HepG2 (cell line): ENCODE data around the gene ZBTB8OS. TPM values are rescaled to one million over a fixed set of nuclear protein-coding genes. Genes with fewer than 3 reads are reported as not detected.

Source experiments
- ATRX ChIP-seq: sonication (generic); formaldehyde crosslinking; IDR thresholded peaks from 2 replicates; pipeline ENCODE4 v1.4.0; 2020; ENCODE audit warnings: missing genetic modification reagents, borderline replicate concordance
- GTF2F1 ChIP-seq: fragments of 150-350 bp; IDR thresholded peaks from 2 replicates; pipeline ENCODE4 v1.6.1; 2014; ENCODE audit warnings: low read length
- HDAC1 ChIP-seq: sonication (generic); formaldehyde crosslinking; IDR thresholded peaks from 2 replicates; pipeline ENCODE4 v1.5.1; 2020; ENCODE audit warnings: mild to moderate bottlenecking, missing genetic modification reagents
- KLF11 ChIP-seq: IDR thresholded peaks from 2 replicates; pipeline ENCODE4 v1.6.1; 2016; ENCODE audit warnings: missing compliant biosample characterization
- MAZ ChIP-seq, 2 experiments: sonication (generic) in 1 of 2; formaldehyde crosslinking in 1 of 2; IDR thresholded peaks; 2 replicates each; pipeline versions ENCODE4 v1.5.0 to v1.6.1; 2012 to 2020; ENCODE audit warnings: low read depth in 2 of 2, mild to moderate bottlenecking in 2 of 2, borderline replicate concordance in 1 of 2, improper control_type of control experiment in 1 of 2, low read length in 1 of 2, missing genetic modification reagents in 1 of 2, moderate library complexity in 1 of 2
- MZF1 ChIP-seq: sonication (generic); formaldehyde crosslinking; IDR thresholded peaks from 2 replicates; pipeline ENCODE4 v1.8.1; 2023; ENCODE audit warnings: mild to moderate bottlenecking, missing genetic modification reagents, borderline replicate concordance
- NFYB ChIP-seq: sonication (generic); formaldehyde crosslinking; IDR thresholded peaks from 2 replicates; pipeline ENCODE4 v1.4.0; 2020; ENCODE audit warnings: missing genetic modification reagents
- NRL ChIP-seq: sonication (generic); formaldehyde crosslinking; IDR thresholded peaks from 2 replicates; pipeline ENCODE4 v1.5.0; 2020; ENCODE audit warnings: missing genetic modification reagents, mild to moderate bottlenecking, moderate library complexity, borderline replicate concordance
- RORA ChIP-seq: sonication (generic); formaldehyde crosslinking; IDR thresholded peaks from 2 replicates; pipeline ENCODE4 v1.5.0; 2020; ENCODE audit warnings: mild to moderate bottlenecking, missing genetic modification reagents, moderate library complexity
- SATB2 ChIP-seq: sonication (generic); formaldehyde crosslinking; IDR thresholded peaks from 2 replicates; pipeline ENCODE4 v1.5.0; 2020; ENCODE audit warnings: missing genetic modification reagents
- SIN3B ChIP-seq: fragments of 150-350 bp; IDR thresholded peaks from 2 replicates; pipeline ENCODE4 v1.6.1; 2014; ENCODE audit warnings: low read length
- SRSF1 ChIP-seq: fragments of 200-400 bp; formaldehyde crosslinking; optimal IDR thresholded peaks from 2 replicates; pipeline ENCODE3; 2017; ENCODE audit warnings: mild to moderate bottlenecking, low read depth, low read length, moderate library complexity
- TCF12 ChIP-seq, 2 experiments: fragments of 450-650 bp in 1 of 2; sonication (generic) in 1 of 2; formaldehyde crosslinking in 1 of 2; IDR thresholded peaks; 2 replicates each; pipeline versions ENCODE4 v1.6.1 to v1.8.0; 2017 to 2022; ENCODE audit warnings: antibody characterized with exemption in 1 of 2, mild to moderate bottlenecking in 1 of 2, missing genetic modification reagents in 1 of 2, moderate library complexity in 1 of 2
- YEATS2 ChIP-seq: sonication (generic); formaldehyde crosslinking; IDR thresholded peaks from 2 replicates; pipeline ENCODE4 v1.4.0; 2020; ENCODE audit warnings: missing genetic modification reagents, borderline replicate concordance
- ZC3H4 ChIP-seq: sonication (generic); formaldehyde crosslinking; IDR thresholded peaks from 2 replicates; pipeline ENCODE4 v1.4.0; 2020; ENCODE audit warnings: missing genetic modification reagents, borderline replicate concordance
- ZNF256 ChIP-seq: sonication (generic); formaldehyde crosslinking; conservative IDR thresholded peaks from 2 replicates; pipeline ENCODE4 v1.4.0; 2020; ENCODE audit warnings: missing genetic modification reagents
- ZNF274 ChIP-seq: sonication (generic); formaldehyde crosslinking; IDR thresholded peaks from 2 replicates; pipeline ENCODE4 v1.5.1; 2020; ENCODE audit warnings: mild to moderate bottlenecking, missing genetic modification reagents
- ZNF724P ChIP-seq: sonication (generic); formaldehyde crosslinking; IDR thresholded peaks from 2 replicates; pipeline ENCODE4 v1.8.0; 2022; ENCODE audit warnings: missing genetic modification reagents, borderline replicate concordance
- ZNF747 ChIP-seq: sonication (generic); formaldehyde crosslinking; IDR thresholded peaks from 2 replicates; pipeline ENCODE4 v1.8.1; 2023; ENCODE audit warnings: missing genetic modification reagents, mild to moderate bottlenecking, borderline replicate concordance
- ZSCAN5A ChIP-seq: sonication (generic); formaldehyde crosslinking; IDR thresholded peaks from 2 replicates; pipeline ENCODE4 v1.8.0; 2022; ENCODE audit warnings: mild to moderate bottlenecking, missing genetic modification reagents, borderline replicate concordance
- polyA plus RNA-seq, 8 experiments: library from polyadenylated mRNA; depleted of rRNA in 3 of 8; stranded (reverse) in 7 of 8; unstranded in 1 of 8; fragments of >200 nt; fragmentation: Illumina TruSeq in 4 of 8; extraction: Trizol in 4 of 8; gene quantifications; 2 replicates each; pipeline versions ENCODE4 v1.2.1 to v1.2.3, GENCODE V29; 2011 to 2016; ENCODE audit warnings: low read depth in 4 of 8, missing spikeins in 1 of 8, mixed read lengths in 1 of 8; ENCODE audit not compliant: insufficient read depth in 1 of 8
- total RNA-seq, 5 experiments: library from RNA; depleted of rRNA; stranded (reverse); fragments of >200 nt; fragmentation: Illumina TruSeq; extraction: Trizol; gene quantifications; 2 replicates each; pipeline ENCODE4 v1.2.3, GENCODE V29; 2016; ENCODE audit warnings: low read depth in 1 of 5
- TF ChIP-seq, protein P1 (sequence below): sonication (generic); formaldehyde crosslinking; IDR thresholded peaks from 2 replicates; pipeline ENCODE4 v1.4.0; 2020; ENCODE audit warnings: mild to moderate bottlenecking, missing genetic modification reagents
- TF ChIP-seq, protein P2 (sequence below): sonication (generic); formaldehyde crosslinking; IDR thresholded peaks from 2 replicates; pipeline ENCODE4 v1.4.0; 2020; ENCODE audit warnings: missing genetic modification reagents, mild to moderate bottlenecking, borderline replicate concordance

Gene ZBTB8OS
- total and polyA plus RNA-seq, 2 of the 13 experiments (the other 11 are each of a cell fraction or from before 2014, with no cell fraction given) = 57.7 to 84.8 TPM

GRCh38 chr1:32612189-32612881, 38.0 kb downstream of the ZBTB8OS start (continued):
- TF ChIP-seq, protein P1, sequence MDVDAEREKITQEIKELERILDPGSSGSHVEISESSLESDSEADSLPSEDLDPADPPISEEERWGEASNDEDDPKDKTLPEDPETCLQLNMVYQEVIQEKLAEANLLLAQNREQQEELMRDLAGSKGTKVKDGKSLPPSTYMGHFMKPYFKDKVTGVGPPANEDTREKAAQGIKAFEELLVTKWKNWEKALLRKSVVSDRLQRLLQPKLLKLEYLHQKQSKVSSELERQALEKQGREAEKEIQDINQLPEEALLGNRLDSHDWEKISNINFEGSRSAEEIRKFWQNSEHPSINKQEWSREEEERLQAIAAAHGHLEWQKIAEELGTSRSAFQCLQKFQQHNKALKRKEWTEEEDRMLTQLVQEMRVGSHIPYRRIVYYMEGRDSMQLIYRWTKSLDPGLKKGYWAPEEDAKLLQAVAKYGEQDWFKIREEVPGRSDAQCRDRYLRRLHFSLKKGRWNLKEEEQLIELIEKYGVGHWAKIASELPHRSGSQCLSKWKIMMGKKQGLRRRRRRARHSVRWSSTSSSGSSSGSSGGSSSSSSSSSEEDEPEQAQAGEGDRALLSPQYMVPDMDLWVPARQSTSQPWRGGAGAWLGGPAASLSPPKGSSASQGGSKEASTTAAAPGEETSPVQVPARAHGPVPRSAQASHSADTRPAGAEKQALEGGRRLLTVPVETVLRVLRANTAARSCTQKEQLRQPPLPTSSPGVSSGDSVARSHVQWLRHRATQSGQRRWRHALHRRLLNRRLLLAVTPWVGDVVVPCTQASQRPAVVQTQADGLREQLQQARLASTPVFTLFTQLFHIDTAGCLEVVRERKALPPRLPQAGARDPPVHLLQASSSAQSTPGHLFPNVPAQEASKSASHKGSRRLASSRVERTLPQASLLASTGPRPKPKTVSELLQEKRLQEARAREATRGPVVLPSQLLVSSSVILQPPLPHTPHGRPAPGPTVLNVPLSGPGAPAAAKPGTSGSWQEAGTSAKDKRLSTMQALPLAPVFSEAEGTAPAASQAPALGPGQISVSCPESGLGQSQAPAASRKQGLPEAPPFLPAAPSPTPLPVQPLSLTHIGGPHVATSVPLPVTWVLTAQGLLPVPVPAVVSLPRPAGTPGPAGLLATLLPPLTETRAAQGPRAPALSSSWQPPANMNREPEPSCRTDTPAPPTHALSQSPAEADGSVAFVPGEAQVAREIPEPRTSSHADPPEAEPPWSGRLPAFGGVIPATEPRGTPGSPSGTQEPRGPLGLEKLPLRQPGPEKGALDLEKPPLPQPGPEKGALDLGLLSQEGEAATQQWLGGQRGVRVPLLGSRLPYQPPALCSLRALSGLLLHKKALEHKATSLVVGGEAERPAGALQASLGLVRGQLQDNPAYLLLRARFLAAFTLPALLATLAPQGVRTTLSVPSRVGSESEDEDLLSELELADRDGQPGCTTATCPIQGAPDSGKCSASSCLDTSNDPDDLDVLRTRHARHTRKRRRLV = 0 out of 2 replicates have a peak, but pooled peaks have one; percentile 50
- TF ChIP-seq YEATS2 (CRISPR knock-in tag) (peak; percentile 67; the same call in 1 of the 2 replicates), NFYB (peak; percentile 88), HDAC1 (peak; percentile 73), GTF2F1 (no peak), ZNF256 (no peak), ZNF724P (no peak), TCF12 (IDR thresholded peaks at IDR 0.05) (no peak), TCF12 (CRISPR knock-in tag; IDR thresholded peaks at IDR 0.05) (no peak), MAZ (IDR thresholded peaks at IDR 0.05; ENCODE audit: borderline replicate concordance, low read depth, low read length) (0 out of 2 replicates have a peak, but pooled peaks have one; percentile 14), MAZ (CRISPR knock-in tag; IDR thresholded peaks at IDR 0.05; ENCODE audit: low read depth) (0 out of 2 replicates have a peak, but pooled peaks have one; percentile 45), NRL (CRISPR knock-in tag) (peak; percentile 64; the same call in 1 of the 2 replicates), SIN3B (no peak), KLF11 (CRISPR knock-in tag) (no peak), MZF1 (no peak), SATB2 (CRISPR knock-in tag) (no peak), ZNF274 (CRISPR knock-in tag) (no peak), RORA (no peak), ATRX (CRISPR knock-in tag) (no peak), ZNF747 (CRISPR knock-in tag) (0 out of 2 replicates have a peak, but pooled peaks have one; percentile 49), ZSCAN5A (CRISPR knock-in tag) (no peak), ZC3H4 (CRISPR knock-in tag) (no peak), SRSF1 (peak; percentile 46)
- TF ChIP-seq, protein P2, sequence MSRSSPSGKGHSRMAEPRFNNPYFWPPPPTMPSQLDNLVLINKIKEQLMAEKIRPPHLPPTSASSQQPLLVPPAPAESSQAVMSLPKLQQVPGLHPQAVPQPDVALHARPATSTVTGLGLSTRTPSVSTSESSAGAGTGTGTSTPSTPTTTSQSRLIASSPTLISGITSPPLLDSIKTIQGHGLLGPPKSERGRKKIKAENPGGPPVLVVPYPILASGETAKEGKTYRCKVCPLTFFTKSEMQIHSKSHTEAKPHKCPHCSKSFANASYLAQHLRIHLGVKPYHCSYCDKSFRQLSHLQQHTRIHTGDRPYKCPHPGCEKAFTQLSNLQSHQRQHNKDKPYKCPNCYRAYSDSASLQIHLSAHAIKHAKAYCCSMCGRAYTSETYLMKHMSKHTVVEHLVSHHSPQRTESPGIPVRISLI (CRISPR knock-in tag) = peak; percentile 25; the same call in 1 of the 2 replicates
